Testis (tissue), 3 donors: Measurements from ENCODE around the gene NTSR2. TPM values are rescaled to one million over a fixed set of nuclear protein-coding genes. Genes with fewer than 3 reads are reported as not detected.

ENCODE experiments used
- DNase-seq: peaks from one replicate; pipeline ENCODE4 v3.0.0-alpha.2; 2019
- H3K27ac ChIP-seq, 2 donors: fragments of 200-600 bp; sonication (generic); one replicate each; pipeline ENCODE4 v1.5.1; 2019
- H3K27me3 ChIP-seq: fragments of 200-600 bp; sonication (generic); one replicate; pipeline ENCODE4 v1.5.1; 2019
- H3K36me3 ChIP-seq: fragments of 200-600 bp; sonication (generic); one replicate; pipeline ENCODE4 v1.5.1; 2017; ENCODE audit warnings: low read depth; ENCODE audit errors: missing control alignments
- H3K4me1 ChIP-seq: fragments of 200-600 bp; sonication (generic); one replicate; pipeline ENCODE4 v1.5.1; 2019
- H3K4me3 ChIP-seq, 2 donors: fragments of 200-600 bp; sonication (generic); one replicate each; pipeline ENCODE4 v1.5.1; 2017 to 2019
- H3K9me3 ChIP-seq: fragments of 200-600 bp; sonication (generic); one replicate; pipeline ENCODE4 v1.5.1; 2017
- POLR2A ChIP-seq: fragments of 450-650 bp; IDR thresholded peaks from one replicate; pipeline ENCODE4 v1.6.1; 2017; ENCODE audit warnings: antibody characterized with exemption, mild to moderate bottlenecking, moderate library complexity
- WGBS, 2 donors: methylation state at CpG; one replicate each; pipeline ENCODE4 v1.1.5; 2018; 5-methylcytosine and 5-hydroxymethylcytosine counted together
- intact Hi-C: fragments of 100-400 bp; cut with DNase I; formaldehyde crosslinking; loops from one replicate; pipeline ENCODE4 v1.15.1; 2023; ENCODE audit warnings: low total_unique reads
- polyA plus RNA-seq: library from polyadenylated mRNA; stranded (reverse); fragments of 350-450 nt; fragmentation: Illumina TruSeq; extraction: RNeasy Lipid Tissue Mini Kit (QIAGEN cat#74804); gene quantifications from one replicate; pipeline ENCODE4 v1.2.3, GENCODE V29; 2014; ENCODE audit warnings: low read depth, low replicate concordance; ENCODE audit not compliant: insufficient read depth
- total RNA-seq, 2 donors: library from RNA; depleted of rRNA; stranded (reverse); fragments of >200 nt; gene quantifications; one replicate each; pipeline ENCODE4 v1.2.3, GENCODE V29; 2016
- TF ChIP-seq, protein P1 (sequence below), 3 experiments: fragments of 450-650 bp in 2 of 3; fragments of 200-600 bp in 1 of 3; sonication (generic) in 1 of 3; IDR thresholded peaks; one replicate each; pipeline ENCODE4 v1.5.1; 2016 to 2019; ENCODE audit warnings: antibody characterized with exemption in 3 of 3, mild to moderate bottlenecking in 2 of 3, moderate library complexity in 1 of 3

Gene NTSR2
- total and polyA plus RNA-seq, 3 donors from 2014 or later = 0.47 to 0.68 TPM; not detected in 1

DNA sequence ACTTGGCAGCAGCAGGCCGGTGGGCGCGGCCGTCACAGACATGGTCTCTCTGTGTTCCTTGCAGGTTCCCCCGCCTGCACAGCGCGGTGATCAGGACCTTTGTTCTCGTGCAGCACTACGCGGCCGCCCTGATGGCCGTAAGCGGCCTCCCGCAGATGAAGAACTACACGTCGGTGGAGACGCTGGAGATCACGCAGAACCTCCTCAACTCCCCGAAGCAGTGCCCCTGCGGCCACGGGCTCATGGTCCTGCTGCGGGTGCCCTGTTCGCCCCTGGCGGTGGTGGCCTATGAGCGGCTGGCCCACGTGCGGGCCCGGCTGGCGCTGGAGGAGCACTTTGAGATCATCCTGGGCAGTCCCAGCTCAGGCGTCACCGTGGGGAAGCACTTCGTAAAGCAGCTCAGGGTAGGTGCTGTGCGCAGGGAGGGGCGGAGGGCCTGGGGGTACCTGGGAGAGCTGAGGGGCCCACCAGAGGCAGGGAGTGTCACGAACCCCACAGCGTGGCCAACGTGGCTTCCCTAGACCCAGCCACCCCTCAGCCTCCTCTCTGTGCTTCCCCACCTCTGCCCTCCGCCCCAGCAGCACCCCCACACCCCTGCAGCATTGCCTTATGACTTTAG is 59.3 kb downstream of the NTSR2 start:
- no peak for TF ChIP-seq POLR2A
- TF ChIP-seq, protein P1, sequence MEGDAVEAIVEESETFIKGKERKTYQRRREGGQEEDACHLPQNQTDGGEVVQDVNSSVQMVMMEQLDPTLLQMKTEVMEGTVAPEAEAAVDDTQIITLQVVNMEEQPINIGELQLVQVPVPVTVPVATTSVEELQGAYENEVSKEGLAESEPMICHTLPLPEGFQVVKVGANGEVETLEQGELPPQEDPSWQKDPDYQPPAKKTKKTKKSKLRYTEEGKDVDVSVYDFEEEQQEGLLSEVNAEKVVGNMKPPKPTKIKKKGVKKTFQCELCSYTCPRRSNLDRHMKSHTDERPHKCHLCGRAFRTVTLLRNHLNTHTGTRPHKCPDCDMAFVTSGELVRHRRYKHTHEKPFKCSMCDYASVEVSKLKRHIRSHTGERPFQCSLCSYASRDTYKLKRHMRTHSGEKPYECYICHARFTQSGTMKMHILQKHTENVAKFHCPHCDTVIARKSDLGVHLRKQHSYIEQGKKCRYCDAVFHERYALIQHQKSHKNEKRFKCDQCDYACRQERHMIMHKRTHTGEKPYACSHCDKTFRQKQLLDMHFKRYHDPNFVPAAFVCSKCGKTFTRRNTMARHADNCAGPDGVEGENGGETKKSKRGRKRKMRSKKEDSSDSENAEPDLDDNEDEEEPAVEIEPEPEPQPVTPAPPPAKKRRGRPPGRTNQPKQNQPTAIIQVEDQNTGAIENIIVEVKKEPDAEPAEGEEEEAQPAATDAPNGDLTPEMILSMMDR (IDR thresholded peaks at IDR 0.05) = no peak
- Histone ChIP-seq H3K36me3 (no peaks in the 10 kb centered on the region), H3K27me3 (no peaks in the 10 kb centered on the region), H3K27ac (peak overlapping the region in 1 of 2 donors; percentile 87), H3K9me3 (no peaks in the 10 kb centered on the region), H3K4me3 (no peak overlapping the region), H3K4me1 (peaks cover 8% of the 10 kb centered on the region)
- 88 to 96% methylated on average over 29 to 38 of the region's 38 CpGs for WGBS, 2 donors
- no peak for DNase-seq
- intact Hi-C loops = no loop called here

Other genes starting within 250 kb of the NTSR2 start
- gene E2F6, start 204.0 kb downstream of the NTSR2 start, total RNA-seq = 10 to 100 TPM; 15.7 to 24.3 TPM
- gene E2F6, start 204.0 kb downstream of the NTSR2 start, polyA plus RNA-seq = 20.2 TPM
- gene GREB1, start 136.2 kb downstream of the NTSR2 start, total RNA-seq = 100 to 1,000 TPM in 1 of 2 donors, 10 to 100 TPM in 1; 91.0 to 136 TPM
- 29.8 TPM for gene GREB1, start 136.2 kb downstream of the NTSR2 start, polyA plus RNA-seq
- gene LPIN1, start 76.4 kb upstream of the NTSR2 start, total RNA-seq = 100 to 1,000 TPM in 1 of 2 donors, 10 to 100 TPM in 1; 90.0 to 198 TPM
- 169 TPM for gene LPIN1, start 76.4 kb upstream of the NTSR2 start, polyA plus RNA-seq